HCT116 (cell line): ENCODE results near the gene FCRL5. TPM values are rescaled to one million over a fixed set of nuclear protein-coding genes. Genes with fewer than 3 reads are reported as not detected.

Experiments used
- ATAC-seq: fragments of 200-7000 bp; cut with Tn5 transposase; 2 replicates; pipeline ENCODE4 v1.9.1; 2020; ENCODE audit warnings: mild to moderate bottlenecking, moderate library complexity
- BruUV-seq: library from RNA; stranded (reverse); fragments of 400-500 nt; replicated peaks from 2 replicates; lab custom pipeline; 2021; lab: Mats Ljungman, UMichigan
- CTCF ChIA-PET: fragments of 300-600 bp; sonication (Branson Sonifier 250); formaldehyde crosslinking; loops from one replicate; lab custom pipeline; 2021; ENCODE audit warnings: antibody characterized with exemption; lab: Charles Lee
- POLR2A ChIA-PET: fragments of 300-600, 350-600 bp; sonication (Branson Sonifier 250); formaldehyde crosslinking; loops from one replicate; lab custom pipeline; 2021; ENCODE audit warnings: antibody characterized with exemption; lab: Charles Lee
- RAD21 ChIA-PET, 2 experiments: fragments of 300-600 bp; sonication (Branson Sonifier 250); formaldehyde crosslinking; loops; one replicate each; lab custom pipeline; 2023; ENCODE audit warnings: low total read pairs in 2 of 2; ENCODE audit not compliant: uncharacterized antibody in 2 of 2, unreplicated experiment in 2 of 2, low non-redundant PET in 1 of 2; lab: Charles Lee
- DNase-seq: peaks from one replicate; pipeline ENCODE4 v3.0.0-alpha.2; 2010; ENCODE audit warnings: low read depth, low spot score
- H2AFZ ChIP-seq: fragments of 200-600 bp; shearing (Covaris generic), sonication (generic); 2 replicates; pipeline ENCODE4 v1.6.1; 2017; ENCODE audit warnings: low read depth, mixed run types, mixed read lengths, antibody characterized with exemption, low read length; ENCODE audit not compliant: poor library complexity, severe bottlenecking
- H3K27ac ChIP-seq: 2 replicates; pipeline ENCODE4 v1.5.1; 2012; ENCODE audit warnings: low read depth, low read length
- H3K27me3 ChIP-seq: fragments of 200-600 bp; sonication (generic); 2 replicates; pipeline ENCODE4 v1.6.1; 2016; ENCODE audit warnings: mixed run types, low read length, mixed read lengths; ENCODE audit not compliant: insufficient read depth
- H3K36me3 ChIP-seq, 2 experiments: fragments of 200-500 bp in 1 of 2; fragments of 200-600 bp in 1 of 2; sonication (Bioruptor generic) in 1 of 2; sonication (generic) in 1 of 2; 2 replicates each; pipeline versions ENCODE4 v1.5.1 to v1.6.1; 2014 to 2016; ENCODE audit warnings: low read length in 2 of 2, inconsistent platforms in 1 of 2, mixed read lengths in 1 of 2, mixed run types in 1 of 2; ENCODE audit not compliant: insufficient read depth in 2 of 2, control insufficient read depth in 1 of 2
- H3K4me1 ChIP-seq, 2 experiments: fragments of 200-600 bp in 1 of 2; sonication (generic) in 1 of 2; 2 replicates each; pipeline versions ENCODE4 v1.5.1 to v1.6.1; 2012 to 2017; ENCODE audit warnings: low read length in 2 of 2, inconsistent platforms in 1 of 2, mild to moderate bottlenecking in 1 of 2, mixed read lengths in 1 of 2, mixed run types in 1 of 2, moderate library complexity in 1 of 2; ENCODE audit not compliant: insufficient read depth in 2 of 2, control insufficient read depth in 1 of 2
- H3K4me2 ChIP-seq: fragments of 200-600 bp; sonication (generic); 2 replicates; pipeline ENCODE4 v1.6.1; 2017; ENCODE audit warnings: mixed run types, low read length, mixed read lengths
- H3K4me3 ChIP-seq, 2 experiments: fragments of 200-600 bp in 1 of 2; sonication (generic) in 1 of 2; replicated peaks in 1 of 2; 2 replicates each; pipeline ENCODE4 v1.5.1; 2011 to 2016; ENCODE audit warnings: low read length in 2 of 2, control low read depth in 1 of 2, low read depth in 1 of 2, mild to moderate bottlenecking in 1 of 2, mixed read lengths in 1 of 2, mixed run types in 1 of 2
- H3K79me2 ChIP-seq: fragments of 200-600 bp; sonication (generic); 2 replicates; pipeline ENCODE4 v1.6.1; 2017; ENCODE audit warnings: mild to moderate bottlenecking, mixed run types, low read length, moderate library complexity, mixed read lengths; ENCODE audit not compliant: insufficient read depth
- H3K9ac ChIP-seq: fragments of 200-600 bp; sonication (generic); 2 replicates; pipeline ENCODE4 v1.6.1; 2016; ENCODE audit warnings: low read length, mixed read lengths
- H3K9me2 ChIP-seq: fragments of 200-600 bp; sonication (generic), shearing (Covaris generic); 2 replicates; pipeline ENCODE4 v1.6.1; 2017; ENCODE audit warnings: mixed run types, mild to moderate bottlenecking, moderate library complexity; ENCODE audit not compliant: insufficient read depth
- H3K9me3 ChIP-seq, 2 experiments: fragments of 200-500 bp in 1 of 2; fragments of 200-600 bp in 1 of 2; sonication (Bioruptor generic) in 1 of 2; sonication (generic) in 1 of 2; 2 replicates each; pipeline ENCODE4 v1.6.1; 2014 to 2017; ENCODE audit warnings: low read length in 2 of 2, mixed read lengths in 2 of 2, inconsistent platforms in 1 of 2, low read depth in 1 of 2, mild to moderate bottlenecking in 1 of 2, mixed run types in 1 of 2, moderate library complexity in 1 of 2; ENCODE audit not compliant: control insufficient read depth in 1 of 2, insufficient read depth in 1 of 2
- H4K20me1 ChIP-seq: fragments of 200-600 bp; sonication (generic), shearing (Covaris generic); 2 replicates; pipeline ENCODE4 v1.6.1; 2017; ENCODE audit warnings: mixed run types, mild to moderate bottlenecking, moderate library complexity; ENCODE audit not compliant: insufficient read depth
- ELF1 ChIP-seq: IDR thresholded peaks from 2 replicates; pipeline ENCODE4 v1.6.1; 2012; ENCODE audit warnings: low read depth, borderline replicate concordance
- EZH2phosphoT487 ChIP-seq: fragments of 200-600 bp; IDR thresholded peaks from 2 replicates; pipeline ENCODE4 v1.6.1; 2018; ENCODE audit warnings: antibody characterized with exemption, borderline replicate concordance
- JUND ChIP-seq: IDR thresholded peaks from 2 replicates; pipeline ENCODE4 v1.6.1; 2012
- REST ChIP-seq: IDR thresholded peaks from 2 replicates; pipeline ENCODE4 v1.6.1; 2012; ENCODE audit warnings: low read depth
- SP1 ChIP-seq: IDR thresholded peaks from 2 replicates; pipeline ENCODE4 v1.6.1; 2012; ENCODE audit warnings: low read depth
- SRF ChIP-seq: IDR thresholded peaks from 2 replicates; pipeline ENCODE4 v1.6.1; 2012; ENCODE audit warnings: low read depth
- TCF7L2 ChIP-seq: IDR thresholded peaks from 2 replicates; pipeline ENCODE4 v1.7.0; 2011; ENCODE audit warnings: borderline replicate concordance, inconsistent platforms; ENCODE audit not compliant: insufficient read depth, insufficient read length; ENCODE audit errors: extremely low read depth
- YY1 ChIP-seq: IDR thresholded peaks from 2 replicates; pipeline ENCODE4 v1.6.1; 2011; ENCODE audit warnings: low read length, low read depth, moderate library complexity, mild to moderate bottlenecking; ENCODE audit not compliant: insufficient replicate concordance; ENCODE audit errors: extremely low read depth
- ZNF274 ChIP-seq: fragments of 200-500 bp; sonication (Bioruptor generic); IDR thresholded peaks from 2 replicates; pipeline ENCODE4 v1.6.1; 2014; ENCODE audit warnings: mild to moderate bottlenecking, low read depth, low read length, inconsistent platforms
- intact Hi-C: fragments of 100-400 bp; cut with micrococcal nuclease; formaldehyde crosslinking; loops from 2 replicates; pipeline ENCODE4 v1.10.0; 2022
- total RNA-seq: library from RNA; stranded (reverse); gene quantifications from one replicate; pipeline ENCODE4 v1.2.1, GENCODE V29; 2021; ENCODE audit not compliant: unreplicated experiment
- TF ChIP-seq, protein P1 (sequence below): IDR thresholded peaks from 2 replicates; pipeline ENCODE4 v1.6.1; 2012
- TF ChIP-seq, protein P2 (sequence below): IDR thresholded peaks from 2 replicates; pipeline ENCODE4 v1.6.1; 2011; ENCODE audit warnings: mild to moderate bottlenecking, low read length, moderate library complexity; ENCODE audit not compliant: insufficient replicate concordance; ENCODE audit errors: extremely low read depth
- TF ChIP-seq, protein P3 (sequence below): IDR thresholded peaks from 2 replicates; pipeline ENCODE4 v1.6.1; 2012

The FCRL5 gene
- total RNA-seq, 1 experiment from 2014 or later: not detected

DNA sequence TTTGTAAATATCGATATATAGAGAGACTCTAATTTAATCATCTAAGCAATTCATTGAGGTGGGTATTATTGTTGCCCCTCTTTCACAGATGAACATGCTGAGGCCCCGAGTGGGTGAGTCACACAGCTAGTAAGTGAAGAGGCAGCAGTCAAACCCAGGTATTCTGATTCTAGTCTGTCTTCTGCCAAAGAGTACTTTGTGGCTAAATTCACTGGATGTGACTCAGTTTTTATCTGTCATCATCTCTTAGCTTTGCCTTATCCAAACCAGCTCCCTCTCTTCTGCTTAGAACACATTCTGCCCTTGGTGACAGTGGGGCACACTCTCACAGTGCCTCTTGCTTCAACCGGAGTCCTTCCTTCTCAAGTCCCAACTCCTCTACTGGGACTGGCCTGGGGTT, 11.5 kb downstream of the FCRL5 start:
- H3K9me3 ChIP-seq: no peaks in the 10 kb centered on the region
- ChIA-PET POLR2A (no interaction called here), CTCF (interaction anchor here (1.4 kb wide), 1 partner anchor 29 kb away, joined by 4 read pairs; no protein-coding TSS in a partner anchor), RAD21 (no interaction called here)
- no peaks in the 10 kb centered on the region for H4K20me1 ChIP-seq
- no TSS peak for BruUV-seq
- DNase-seq: no peak
- no peak for ATAC-seq
- H3K27ac ChIP-seq: no peak overlapping the region
- no peak overlapping the region for H2AFZ ChIP-seq
- no peak overlapping the region for H3K4me2 ChIP-seq
- peaks cover 62% of the 10 kb centered on the region for H3K27me3 ChIP-seq
- no peaks in the 10 kb centered on the region for H3K4me1 ChIP-seq
- H3K79me2 ChIP-seq: no peaks in the 10 kb centered on the region
- H3K9ac ChIP-seq: no peak overlapping the region
- no peak for TF ChIP-seq YY1
- TF ChIP-seq, protein P1, sequence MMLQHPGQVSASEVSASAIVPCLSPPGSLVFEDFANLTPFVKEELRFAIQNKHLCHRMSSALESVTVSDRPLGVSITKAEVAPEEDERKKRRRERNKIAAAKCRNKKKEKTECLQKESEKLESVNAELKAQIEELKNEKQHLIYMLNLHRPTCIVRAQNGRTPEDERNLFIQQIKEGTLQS: no peak
- H3K4me3 ChIP-seq: no peak overlapping the region
- H3K36me3 ChIP-seq: no peaks in the 10 kb centered on the region
- no peaks in the 10 kb centered on the region for H3K9me2 ChIP-seq
- intact Hi-C loops: no loop called here

DNA sequence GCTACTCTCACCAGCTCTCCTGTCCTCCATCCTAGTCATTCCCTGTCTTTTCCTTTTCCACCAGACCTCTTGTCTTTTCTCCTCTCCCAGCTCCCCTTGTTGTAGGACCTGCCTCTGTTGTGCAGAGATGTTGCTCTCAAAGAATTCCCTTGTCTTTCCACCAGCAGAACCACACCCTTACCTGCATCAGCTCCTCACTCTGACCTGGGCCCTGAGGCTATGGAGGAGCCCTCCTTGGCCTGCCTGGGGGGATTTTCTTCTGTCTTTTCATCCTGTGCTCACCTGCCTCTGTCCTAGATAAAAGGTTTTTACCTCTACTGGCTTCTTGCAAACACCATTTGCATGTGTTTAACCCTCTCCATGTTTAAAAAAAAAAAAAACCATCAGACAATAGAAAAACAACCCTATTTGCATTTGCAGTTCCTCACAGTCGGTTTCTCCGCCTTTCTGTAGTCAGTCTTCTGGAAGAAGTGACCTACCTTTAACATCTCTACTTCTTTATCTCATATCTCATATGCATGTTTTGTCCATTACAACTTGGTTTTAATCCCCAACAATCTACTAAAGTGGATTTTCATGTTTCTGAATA, 12.1 kb downstream of the FCRL5 start:
- no peak overlapping the region for H3K4me2 ChIP-seq
- ChIA-PET POLR2A (no interaction called here), RAD21 (no interaction called here), CTCF (interaction anchor here (1.4 kb wide), 1 partner anchor 29 kb away, joined by 4 read pairs; no protein-coding TSS in a partner anchor)
- no peak overlapping the region for H2AFZ ChIP-seq
- no peaks in the 10 kb centered on the region for H3K4me1 ChIP-seq
- H3K27ac ChIP-seq: no peak overlapping the region
- ATAC-seq (no peak), DNase-seq (no peak)
- BruUV-seq: no TSS peak
- H4K20me1 ChIP-seq: no peaks in the 10 kb centered on the region
- H3K4me3 ChIP-seq: no peak overlapping the region
- intact Hi-C loops: no loop called here
- no peaks in the 10 kb centered on the region for H3K36me3 ChIP-seq
- no peaks in the 10 kb centered on the region for H3K9me3 ChIP-seq
- H3K27me3 ChIP-seq: peaks cover 63% of the 10 kb centered on the region
- no peak overlapping the region for H3K9ac ChIP-seq
- H3K9me2 ChIP-seq: no peaks in the 10 kb centered on the region
- H3K79me2 ChIP-seq: no peaks in the 10 kb centered on the region
- no peak for TF ChIP-seq JUND
- TF ChIP-seq, protein P1: no peak
- TF ChIP-seq, protein P2, sequence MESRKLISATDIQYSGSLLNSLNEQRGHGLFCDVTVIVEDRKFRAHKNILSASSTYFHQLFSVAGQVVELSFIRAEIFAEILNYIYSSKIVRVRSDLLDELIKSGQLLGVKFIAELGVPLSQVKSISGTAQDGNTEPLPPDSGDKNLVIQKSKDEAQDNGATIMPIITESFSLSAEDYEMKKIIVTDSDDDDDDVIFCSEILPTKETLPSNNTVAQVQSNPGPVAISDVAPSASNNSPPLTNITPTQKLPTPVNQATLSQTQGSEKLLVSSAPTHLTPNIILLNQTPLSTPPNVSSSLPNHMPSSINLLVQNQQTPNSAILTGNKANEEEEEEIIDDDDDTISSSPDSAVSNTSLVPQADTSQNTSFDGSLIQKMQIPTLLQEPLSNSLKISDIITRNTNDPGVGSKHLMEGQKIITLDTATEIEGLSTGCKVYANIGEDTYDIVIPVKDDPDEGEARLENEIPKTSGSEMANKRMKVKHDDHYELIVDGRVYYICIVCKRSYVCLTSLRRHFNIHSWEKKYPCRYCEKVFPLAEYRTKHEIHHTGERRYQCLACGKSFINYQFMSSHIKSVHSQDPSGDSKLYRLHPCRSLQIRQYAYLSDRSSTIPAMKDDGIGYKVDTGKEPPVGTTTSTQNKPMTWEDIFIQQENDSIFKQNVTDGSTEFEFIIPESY: no peak
- no peak for TF ChIP-seq ELF1
- no peak for TF ChIP-seq ZNF274
- TF ChIP-seq EZH2phosphoT487: no peak
- no peak for TF ChIP-seq SP1
- no peak for TF ChIP-seq SRF
- TF ChIP-seq, protein P3, sequence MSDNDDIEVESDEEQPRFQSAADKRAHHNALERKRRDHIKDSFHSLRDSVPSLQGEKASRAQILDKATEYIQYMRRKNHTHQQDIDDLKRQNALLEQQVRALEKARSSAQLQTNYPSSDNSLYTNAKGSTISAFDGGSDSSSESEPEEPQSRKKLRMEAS: no peak
- no peak for TF ChIP-seq REST
- no peak for TF ChIP-seq YY1
- TF ChIP-seq TCF7L2: no peak
